22Rv1 (cell line): ENCODE results near the gene PCDHGC3.

ENCODE experiments used
- CTCF ChIP-seq: fragments of 450-650 bp; IDR thresholded peaks from 2 replicates; pipeline ENCODE4 v1.5.1; 2017; ENCODE audit warnings: mild to moderate bottlenecking
- ZFX ChIP-seq: fragments of 450-650 bp; IDR thresholded peaks from 2 replicates; pipeline ENCODE4 v1.6.1; 2017; ENCODE audit warnings: antibody characterized with exemption, borderline replicate concordance

- TF ChIP-seq CTCF (no peak), ZFX (no peak)
Observed at GRCh38 chr5:141483902-141484301, 8.1 kb downstream of the PCDHGC3 start.
